Lower leg skin (tissue), 3 donors: ENCODE measurements around the gene UBE2J2.

Experiments
- POLR2A ChIP-seq, 2 donors: fragments of 450-650 bp; IDR thresholded peaks; one replicate each; pipeline ENCODE4 v1.6.1; 2016 to 2017; ENCODE audit warnings: antibody characterized with exemption in 2 of 2, mild to moderate bottlenecking in 1 of 2, moderate library complexity in 1 of 2
- TF ChIP-seq, protein P1 (sequence below), 3 donors: fragments of 450-650 bp; IDR thresholded peaks; one replicate each; pipeline ENCODE4 v1.5.1; 2016; ENCODE audit warnings: antibody characterized with exemption in 3 of 3, mild to moderate bottlenecking in 3 of 3, moderate library complexity in 2 of 3

DNA sequence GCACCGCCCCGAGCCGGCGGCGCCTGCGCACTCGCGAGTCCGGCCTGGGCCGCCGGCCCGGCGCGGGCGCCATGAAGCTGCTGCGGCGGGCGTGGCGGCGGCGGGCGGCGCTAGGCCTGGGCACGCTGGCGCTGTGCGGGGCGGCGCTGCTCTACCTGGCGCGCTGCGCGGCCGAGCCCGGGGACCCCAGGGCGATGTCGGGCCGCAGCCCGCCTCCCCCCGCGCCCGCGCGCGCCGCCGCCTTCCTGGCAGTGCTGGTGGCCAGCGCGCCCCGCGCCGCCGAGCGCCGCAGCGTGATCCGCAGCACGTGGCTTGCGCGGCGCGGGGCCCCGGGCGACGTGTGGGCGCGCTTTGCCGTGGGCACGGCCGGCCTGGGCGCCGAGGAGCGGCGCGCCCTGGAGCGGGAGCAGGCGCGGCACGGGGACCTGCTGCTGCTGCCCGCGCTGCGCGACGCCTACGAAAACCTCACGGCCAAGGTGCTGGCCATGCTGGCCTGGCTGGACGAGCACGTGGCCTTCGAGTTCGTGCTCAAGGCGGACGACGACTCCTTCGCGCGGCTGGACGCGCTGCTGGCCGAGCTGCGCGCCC is 41.4 kb downstream of the UBE2J2 start, which contains the start of gene B3GALT6:
- TF ChIP-seq, protein P1, sequence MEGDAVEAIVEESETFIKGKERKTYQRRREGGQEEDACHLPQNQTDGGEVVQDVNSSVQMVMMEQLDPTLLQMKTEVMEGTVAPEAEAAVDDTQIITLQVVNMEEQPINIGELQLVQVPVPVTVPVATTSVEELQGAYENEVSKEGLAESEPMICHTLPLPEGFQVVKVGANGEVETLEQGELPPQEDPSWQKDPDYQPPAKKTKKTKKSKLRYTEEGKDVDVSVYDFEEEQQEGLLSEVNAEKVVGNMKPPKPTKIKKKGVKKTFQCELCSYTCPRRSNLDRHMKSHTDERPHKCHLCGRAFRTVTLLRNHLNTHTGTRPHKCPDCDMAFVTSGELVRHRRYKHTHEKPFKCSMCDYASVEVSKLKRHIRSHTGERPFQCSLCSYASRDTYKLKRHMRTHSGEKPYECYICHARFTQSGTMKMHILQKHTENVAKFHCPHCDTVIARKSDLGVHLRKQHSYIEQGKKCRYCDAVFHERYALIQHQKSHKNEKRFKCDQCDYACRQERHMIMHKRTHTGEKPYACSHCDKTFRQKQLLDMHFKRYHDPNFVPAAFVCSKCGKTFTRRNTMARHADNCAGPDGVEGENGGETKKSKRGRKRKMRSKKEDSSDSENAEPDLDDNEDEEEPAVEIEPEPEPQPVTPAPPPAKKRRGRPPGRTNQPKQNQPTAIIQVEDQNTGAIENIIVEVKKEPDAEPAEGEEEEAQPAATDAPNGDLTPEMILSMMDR (IDR thresholded peaks at IDR 0.05), result no peak
- TF ChIP-seq POLR2A (IDR thresholded peaks at IDR 0.05), result no peak
